ENCODE measurements around the gene KDR.

Gene KDR

DNA sequence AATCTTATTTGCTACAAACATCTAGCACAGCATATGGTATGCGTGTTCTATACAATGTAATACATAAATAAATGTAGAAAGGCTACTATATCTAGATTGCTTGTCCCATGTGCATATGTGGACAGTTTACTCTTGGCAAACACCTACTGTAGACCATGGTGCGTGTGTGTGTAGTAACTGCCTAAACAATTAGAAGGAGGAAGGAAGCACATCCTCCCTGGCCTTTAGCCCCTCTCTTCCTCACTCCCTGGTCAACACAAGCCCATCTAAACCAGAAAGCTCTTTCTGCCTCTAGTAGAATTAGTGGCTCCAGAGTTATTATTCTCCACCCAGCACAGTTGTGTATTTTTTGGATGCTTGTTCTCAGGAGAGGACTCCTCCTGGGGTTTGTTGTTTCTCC, 73.9 kb downstream of the KDR start:
- no peak for DNase-seq (ENCODE audit: low spot score)
- no peak overlapping the region for H3K27ac ChIP-seq
- no peak overlapping the region for H3K4me3 ChIP-seq
- TF ChIP-seq, protein P1, sequence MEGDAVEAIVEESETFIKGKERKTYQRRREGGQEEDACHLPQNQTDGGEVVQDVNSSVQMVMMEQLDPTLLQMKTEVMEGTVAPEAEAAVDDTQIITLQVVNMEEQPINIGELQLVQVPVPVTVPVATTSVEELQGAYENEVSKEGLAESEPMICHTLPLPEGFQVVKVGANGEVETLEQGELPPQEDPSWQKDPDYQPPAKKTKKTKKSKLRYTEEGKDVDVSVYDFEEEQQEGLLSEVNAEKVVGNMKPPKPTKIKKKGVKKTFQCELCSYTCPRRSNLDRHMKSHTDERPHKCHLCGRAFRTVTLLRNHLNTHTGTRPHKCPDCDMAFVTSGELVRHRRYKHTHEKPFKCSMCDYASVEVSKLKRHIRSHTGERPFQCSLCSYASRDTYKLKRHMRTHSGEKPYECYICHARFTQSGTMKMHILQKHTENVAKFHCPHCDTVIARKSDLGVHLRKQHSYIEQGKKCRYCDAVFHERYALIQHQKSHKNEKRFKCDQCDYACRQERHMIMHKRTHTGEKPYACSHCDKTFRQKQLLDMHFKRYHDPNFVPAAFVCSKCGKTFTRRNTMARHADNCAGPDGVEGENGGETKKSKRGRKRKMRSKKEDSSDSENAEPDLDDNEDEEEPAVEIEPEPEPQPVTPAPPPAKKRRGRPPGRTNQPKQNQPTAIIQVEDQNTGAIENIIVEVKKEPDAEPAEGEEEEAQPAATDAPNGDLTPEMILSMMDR (IDR thresholded peaks at IDR 0.05) = no peak

DNA sequence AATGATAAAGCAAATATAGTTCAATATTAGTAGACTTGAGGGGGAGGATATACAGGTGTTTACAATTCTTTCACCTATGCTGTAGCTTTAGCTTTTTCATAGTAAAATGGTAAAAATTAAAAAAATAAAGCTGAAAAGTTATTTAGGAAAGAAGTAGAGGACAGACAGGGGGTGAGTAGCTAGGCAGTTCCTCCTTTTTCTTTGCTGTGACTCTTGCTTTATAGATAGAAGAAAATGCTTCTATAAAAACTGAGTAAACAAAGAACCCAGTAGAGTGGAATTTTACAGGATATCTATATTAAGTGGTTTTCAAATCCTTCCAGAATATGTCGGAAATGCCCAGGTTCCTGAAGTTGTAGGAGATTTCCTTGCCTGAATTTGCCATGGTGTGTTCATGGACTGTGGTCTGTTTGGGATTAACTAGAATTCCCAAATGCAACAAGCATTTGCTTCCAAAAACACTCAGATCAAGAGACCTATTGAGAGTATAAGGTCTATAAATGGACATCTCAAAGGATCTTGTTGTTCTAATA, 74.9 kb downstream of the KDR start:
- Histone ChIP-seq H3K4me3 (no peak overlapping the region), H3K27ac (no peak overlapping the region)
- no peak for DNase-seq (ENCODE audit: low spot score)
- TF ChIP-seq, protein P1 (IDR thresholded peaks at IDR 0.05) = no peak

DNA sequence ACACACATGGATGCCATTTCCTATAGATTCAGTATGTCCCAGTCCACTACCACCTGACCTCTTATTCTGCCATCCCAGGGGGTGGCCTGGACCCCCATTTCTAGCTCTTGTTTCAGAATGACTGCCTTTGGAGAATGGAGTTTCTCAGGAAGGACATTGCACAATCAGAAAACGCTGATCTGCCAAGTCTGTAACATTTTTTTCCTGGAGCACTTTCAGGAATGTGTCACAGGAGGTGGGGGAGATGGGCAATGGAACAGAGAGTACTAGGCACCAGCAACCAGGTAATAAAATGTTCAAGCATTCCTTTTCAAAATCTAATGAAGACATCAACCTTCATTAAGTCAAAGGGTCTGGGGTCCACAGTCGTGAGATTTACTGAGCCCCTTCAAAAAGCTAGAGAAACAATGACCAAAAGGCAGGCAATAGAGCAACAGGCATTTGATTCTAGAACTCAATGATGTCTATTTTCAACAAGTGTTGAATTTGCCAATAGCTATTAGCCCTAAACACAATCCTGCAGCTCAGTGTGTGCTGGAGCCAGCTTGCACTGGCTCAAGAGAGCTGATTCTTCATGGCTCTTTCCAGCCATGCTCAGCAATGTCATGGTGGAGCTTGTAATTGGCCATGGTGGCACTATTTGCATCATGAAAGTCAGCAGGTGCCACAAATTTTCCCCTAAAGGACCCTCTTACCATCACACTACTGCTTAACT, 87.1 kb downstream of the KDR start:
- no peak for DNase-seq (ENCODE audit: low spot score)
- peak overlapping the region; percentile 7 for H3K4me3 ChIP-seq
- H3K27ac ChIP-seq = peak overlapping the region; percentile 48 to 72
- TF ChIP-seq, protein P1 (IDR thresholded peaks at IDR 0.05) = no peak

DNA sequence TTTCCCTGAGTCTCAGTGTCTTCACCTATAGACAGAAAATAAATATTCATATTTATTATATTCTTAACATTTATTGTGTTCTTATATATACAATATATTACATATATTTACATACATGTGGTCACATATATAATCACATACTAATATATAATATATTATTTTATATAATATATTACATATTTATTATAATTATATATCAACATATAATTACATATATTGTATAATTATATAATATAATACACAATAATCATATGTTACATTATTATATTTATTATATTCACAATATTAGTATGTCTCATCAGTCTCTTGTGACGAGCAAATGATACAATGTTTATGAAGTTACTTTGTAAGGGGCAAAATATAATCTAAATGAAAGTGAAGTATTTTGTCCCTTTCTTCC, 87.7 kb downstream of the KDR start:
- TF ChIP-seq, protein P1 (IDR thresholded peaks at IDR 0.05) = no peak
- no peak for DNase-seq (ENCODE audit: low spot score)
- peak overlapping the region; percentile 7 for H3K4me3 ChIP-seq
- H3K27ac ChIP-seq = peak overlapping the region; percentile 48 to 72

DNA sequence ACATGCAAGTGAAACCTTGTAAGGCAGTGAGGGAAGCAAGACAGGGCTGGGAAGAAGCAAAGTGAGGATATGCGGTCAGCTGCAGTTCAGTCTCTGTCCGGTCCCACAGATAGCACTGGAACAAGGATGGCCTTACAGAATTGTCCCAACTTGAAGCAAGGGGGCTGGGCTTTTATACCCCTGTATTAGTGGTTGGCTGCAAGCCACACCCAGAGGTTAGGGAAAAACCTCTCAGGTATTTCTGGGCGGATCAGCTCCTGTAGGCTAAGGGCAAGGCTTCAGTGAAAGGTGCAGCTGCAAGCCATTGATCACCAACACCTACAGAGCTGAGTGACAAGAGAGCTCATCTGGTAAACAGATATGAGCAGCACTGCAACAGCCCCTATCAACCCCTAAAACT, 89.0 kb downstream of the KDR start:
- Histone ChIP-seq H3K27ac (no peak overlapping the region), H3K4me3 (no peak overlapping the region)
- no peak for DNase-seq (ENCODE audit: low spot score)

DNA sequence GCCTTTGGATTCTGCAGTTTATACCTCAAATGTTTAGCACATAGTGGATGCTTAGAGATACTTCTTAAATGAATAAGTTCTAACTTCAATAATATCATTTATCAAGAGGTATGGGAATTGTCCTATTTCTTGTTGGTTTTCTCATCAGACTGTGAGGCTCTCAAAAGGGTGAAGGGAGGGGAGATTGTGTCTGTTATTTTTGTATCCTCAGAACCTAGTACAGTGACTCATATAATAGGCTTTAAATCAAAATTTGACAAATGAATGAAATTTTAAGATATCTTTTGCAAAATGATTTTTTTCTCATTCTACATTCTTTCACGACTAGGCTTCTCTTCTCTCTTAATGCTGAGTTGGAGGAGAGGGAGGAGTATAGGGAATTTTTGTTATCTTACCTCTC, 89.5 kb downstream of the KDR start:
- Histone ChIP-seq H3K4me3 (no peak overlapping the region), H3K27ac (no peak overlapping the region)
- TF ChIP-seq, protein P1 (IDR thresholded peaks at IDR 0.05) = no peak
- no peak for DNase-seq (ENCODE audit: low spot score)

More for the DNA sequence above, 89.0 kb downstream of the KDR start:
- TF ChIP-seq, protein P1 (IDR thresholded peaks at IDR 0.05) = no peak

DNA sequence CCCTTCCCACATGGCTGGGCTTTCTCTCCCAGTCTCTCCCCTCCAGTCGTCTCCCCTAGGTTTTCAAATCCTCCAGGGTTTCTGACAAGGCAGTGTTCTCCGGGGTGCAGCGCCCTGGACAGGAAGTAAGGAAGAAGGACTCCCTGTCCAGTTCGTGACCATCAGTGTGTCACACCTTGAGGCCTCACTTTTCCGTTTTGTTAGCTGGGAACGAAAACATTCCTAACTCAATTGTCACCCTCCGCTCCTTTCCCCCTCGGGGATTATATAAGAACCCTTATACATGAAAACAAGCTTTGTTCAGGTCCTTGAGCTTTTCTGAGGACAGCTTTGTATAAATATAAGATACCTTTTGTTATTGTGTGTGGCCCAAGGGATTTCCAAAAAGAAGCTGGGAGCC, 92.1 kb downstream of the KDR start:
- TF ChIP-seq, protein P1 (IDR thresholded peaks at IDR 0.05) = no peak

More for the DNA sequence above, 92.1 kb downstream of the KDR start:
- no peak for DNase-seq (ENCODE audit: low spot score)
- H3K27ac ChIP-seq = no peak overlapping the region
- no peak overlapping the region for H3K4me3 ChIP-seq

Data from coronary artery (tissue), 2 donors.